DLD1 (cell line): ENCODE measurements around the gene FALEC.

Experiments used
- in situ Hi-C: cut with HindIII; loops from 2 replicates; pipeline ENCODE4 v1.10.0; 2017; ENCODE audit warnings: low sequenced_read_pairs

Gene FALEC

GRCh38 chr1:150515328-150516049 is at the start of gene FALEC:
TSS of gene FALEC (plus strand) at chr1:150515752.
- in situ Hi-C loops: no loop called here

- in situ Hi-C loops: no loop called here
Observed at GRCh38 chr1:150466964-150467363, 48.6 kb upstream of the FALEC start.

- in situ Hi-C loops: no loop called here
Observed at GRCh38 chr1:150469291-150469690, 46.3 kb upstream of the FALEC start.

- in situ Hi-C loops: no loop called here
Observed at GRCh38 chr1:150472601-150473200, 42.9 kb upstream of the FALEC start.

GRCh38 chr1:150473659-150474058 is 41.9 kb upstream of the FALEC start:
- in situ Hi-C loops: no loop called here

- in situ Hi-C loops: no loop called here
Observed at GRCh38 chr1:150474869-150475268, 40.7 kb upstream of the FALEC start.

GRCh38 chr1:150476754-150477153 is 38.8 kb upstream of the FALEC start:
- in situ Hi-C loops: no loop called here

GRCh38 chr1:150477320-150477719 is 38.2 kb upstream of the FALEC start:
- in situ Hi-C loops: no loop called here

GRCh38 chr1:150477733-150478132 is 37.8 kb upstream of the FALEC start:
- in situ Hi-C loops: no loop called here

- in situ Hi-C loops: no loop called here
Observed at GRCh38 chr1:150479370-150479769, 36.2 kb upstream of the FALEC start.

- in situ Hi-C loops: no loop called here
Observed at GRCh38 chr1:150479927-150480352, 35.6 kb upstream of the FALEC start.

GRCh38 chr1:150484431-150484830 is 31.1 kb upstream of the FALEC start:
- in situ Hi-C loops: no loop called here

- in situ Hi-C loops: no loop called here
Observed at GRCh38 chr1:150484861-150485260, 30.7 kb upstream of the FALEC start.

GRCh38 chr1:150486966-150487762 is 28.4 kb upstream of the FALEC start, which contains the start of gene TARS2:
TSS of gene TARS2 (plus strand) at chr1:150487419. CDS start at chr1:150487451, 32 bp downstream.
- in situ Hi-C loops: no loop called here

GRCh38 chr1:150487763-150488115 is 27.8 kb upstream of the FALEC start:
- in situ Hi-C loops: no loop called here

- in situ Hi-C loops: loop anchor here (10.0 kb wide), 1 partner anchor 82 kb away; the partner anchor contains the start of gene MCL1
Observed at GRCh38 chr1:150493175-150493574, 22.4 kb upstream of the FALEC start.

GRCh38 chr1:150498342-150498741 is 17.2 kb upstream of the FALEC start:
- in situ Hi-C loops: loop anchor here (10.0 kb wide), 1 partner anchor 76 kb away; the partner anchor contains the start of gene MCL1

- in situ Hi-C loops: no loop called here
Observed at GRCh38 chr1:150505431-150505830, 10.1 kb upstream of the FALEC start.

GRCh38 chr1:150507912-150508864 is 7.4 kb upstream of the FALEC start, which contains the start of gene ECM1:
TSS of gene ECM1 (plus strand) at chr1:150508109. CDS start at chr1:150508210, 101 bp downstream.
- in situ Hi-C loops: no loop called here

GRCh38 chr1:150508982-150509381 is 6.6 kb upstream of the FALEC start:
- in situ Hi-C loops: no loop called here
